Calu3 (cell line): Measurements from ENCODE around the gene APOL3. TPM values are rescaled to one million over a fixed set of nuclear protein-coding genes. Genes with fewer than 3 reads are reported as not detected.
"Not testable (repeated sequence)": the region's sequence is repeated elsewhere in the genome, so short reads cannot be mapped to it uniquely, and the experiment has no call there.

ENCODE experiments used
- BruUV-seq: library from RNA; stranded (reverse); fragments of 400-500 nt; replicated peaks from 2 replicates; lab custom pipeline; 2021; lab: Mats Ljungman, UMichigan
- CTCF ChIA-PET: fragments of 300-600 bp; sonication (Branson Sonifier 250); formaldehyde crosslinking; loops from one replicate; lab custom pipeline; 2022; ENCODE audit warnings: antibody characterized with exemption; lab: Charles Lee
- DNase-seq: peaks from one replicate; pipeline ENCODE4 v3.0.0; 2022
- H3K27ac Mint-ChIP-seq: one replicate; pipeline ENCODE4 v1.8.0; 2022; ENCODE audit warnings: mixed read lengths; ENCODE audit not compliant: unreplicated experiment
- H3K27me3 Mint-ChIP-seq: one replicate; pipeline ENCODE4 v1.8.0; 2022; ENCODE audit warnings: mixed read lengths; ENCODE audit not compliant: unreplicated experiment
- H3K36me3 Mint-ChIP-seq: one replicate; pipeline ENCODE4 v1.8.0; 2022; ENCODE audit warnings: mild to moderate bottlenecking, moderate library complexity, mixed read lengths; ENCODE audit not compliant: insufficient read depth, unreplicated experiment
- H3K4me1 Mint-ChIP-seq: one replicate; pipeline ENCODE4 v1.8.0; 2022; ENCODE audit warnings: mild to moderate bottlenecking, low read depth, mixed read lengths; ENCODE audit not compliant: unreplicated experiment
- H3K4me3 Mint-ChIP-seq: one replicate; pipeline ENCODE4 v1.8.0; 2022; ENCODE audit warnings: mild to moderate bottlenecking, low read depth, moderate library complexity, mixed read lengths; ENCODE audit not compliant: unreplicated experiment
- H3K9me3 Mint-ChIP-seq: one replicate; pipeline ENCODE4 v1.8.0; 2022; ENCODE audit warnings: low read depth, mixed read lengths; ENCODE audit not compliant: unreplicated experiment
- intact Hi-C: fragments of 100-400 bp; cut with micrococcal nuclease; formaldehyde crosslinking; loops from one replicate; pipeline ENCODE4 v1.10.0; 2022; ENCODE audit not compliant: unreplicated experiment
- total RNA-seq: library from RNA; stranded (reverse); gene quantifications from 2 replicates; pipeline ENCODE4 v1.2.3, GENCODE V29; 2022
- TF ChIP-seq, protein P1 (sequence below): fragments of 200-600 bp; IDR thresholded peaks from one replicate; pipeline ENCODE4 v1.8.0; 2022; ENCODE audit warnings: antibody characterized with exemption; ENCODE audit not compliant: unreplicated experiment

APOL3 gene
- total RNA-seq, 1 experiment from 2014 or later: 7.7 TPM

GRCh38 chr22:36204001-36204631 is 43.6 kb upstream of the APOL3 start:
- H3K27me3 Mint-ChIP-seq: no peaks in the 10 kb centered on the region
- peaks cover 37% of the 10 kb centered on the region for H3K4me1 Mint-ChIP-seq
- DNase-seq: no peak
- H3K27ac Mint-ChIP-seq: no peak overlapping the region
- peaks cover 11% of the 10 kb centered on the region for H3K36me3 Mint-ChIP-seq
- intact Hi-C loops: no loop called here
- TF ChIP-seq, protein P1, sequence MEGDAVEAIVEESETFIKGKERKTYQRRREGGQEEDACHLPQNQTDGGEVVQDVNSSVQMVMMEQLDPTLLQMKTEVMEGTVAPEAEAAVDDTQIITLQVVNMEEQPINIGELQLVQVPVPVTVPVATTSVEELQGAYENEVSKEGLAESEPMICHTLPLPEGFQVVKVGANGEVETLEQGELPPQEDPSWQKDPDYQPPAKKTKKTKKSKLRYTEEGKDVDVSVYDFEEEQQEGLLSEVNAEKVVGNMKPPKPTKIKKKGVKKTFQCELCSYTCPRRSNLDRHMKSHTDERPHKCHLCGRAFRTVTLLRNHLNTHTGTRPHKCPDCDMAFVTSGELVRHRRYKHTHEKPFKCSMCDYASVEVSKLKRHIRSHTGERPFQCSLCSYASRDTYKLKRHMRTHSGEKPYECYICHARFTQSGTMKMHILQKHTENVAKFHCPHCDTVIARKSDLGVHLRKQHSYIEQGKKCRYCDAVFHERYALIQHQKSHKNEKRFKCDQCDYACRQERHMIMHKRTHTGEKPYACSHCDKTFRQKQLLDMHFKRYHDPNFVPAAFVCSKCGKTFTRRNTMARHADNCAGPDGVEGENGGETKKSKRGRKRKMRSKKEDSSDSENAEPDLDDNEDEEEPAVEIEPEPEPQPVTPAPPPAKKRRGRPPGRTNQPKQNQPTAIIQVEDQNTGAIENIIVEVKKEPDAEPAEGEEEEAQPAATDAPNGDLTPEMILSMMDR: no peak
- CTCF ChIA-PET: interaction anchor here (0.6 to 1.6 kb wide), 4 partner anchors 9 to 82 kb away, joined by 3 to 6 read pairs (median 3); partner anchors contain the start of gene APOL2
- no peaks in the 10 kb centered on the region for H3K9me3 Mint-ChIP-seq
- BruUV-seq: no TSS peak
- peak overlapping the region; percentile 48 for H3K4me3 Mint-ChIP-seq

- Mint-ChIP-seq H3K36me3 (peaks cover 11% of the 10 kb centered on the region), H3K4me1 (peaks cover 30% of the 10 kb centered on the region), H3K4me3 (peak overlapping the region; percentile 55), H3K27ac (peak overlapping the region; percentile 21)
- H3K9me3 Mint-ChIP-seq, H3K27me3 Mint-ChIP-seq, BruUV-seq, DNase-seq: not testable (repeated sequence)
- CTCF ChIA-PET: interaction anchor here (0.9 to 1.6 kb wide), 2 partner anchors 9 to 83 kb away, joined by 3 to 6 read pairs; no protein-coding TSS in a partner anchor
- intact Hi-C loops: loop anchor here (2.0 kb wide), 1 partner anchor 17 kb away; no protein-coding TSS in a partner anchor
These were observed 42.9 kb upstream of the APOL3 start for GRCh38 chr22:36203441-36203840.

DNA sequence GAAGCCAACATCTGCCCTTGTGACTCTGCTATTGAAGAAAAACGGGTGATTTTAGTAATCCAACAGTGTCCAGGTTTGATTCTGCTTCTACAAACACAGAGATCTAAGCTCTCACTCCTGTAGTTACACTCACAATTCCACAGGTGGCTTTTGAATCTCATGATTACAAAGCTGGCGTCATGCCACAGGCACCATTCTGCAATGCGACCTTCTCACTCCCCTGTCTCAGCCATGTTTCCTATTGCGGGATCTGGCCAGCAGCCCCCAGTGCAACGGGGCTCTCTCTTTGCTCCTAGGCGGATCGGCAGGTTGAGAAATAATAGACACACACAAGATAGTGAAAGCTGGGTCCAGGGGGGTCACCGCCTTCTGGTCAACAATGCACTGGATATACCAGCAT is 42.4 kb upstream of the APOL3 start:
- CTCF ChIA-PET: interaction anchor here (0.8 to 0.9 kb wide), 2 partner anchors 8 to 20 kb away, joined by 3 read pairs; no protein-coding TSS in a partner anchor
- Mint-ChIP-seq H3K4me3 (peak overlapping the region; percentile 55), H3K4me1 (peaks cover 28% of the 10 kb centered on the region), H3K27ac (peak overlapping the region; percentile 21), H3K36me3 (peaks cover 11% of the 10 kb centered on the region)
- not testable (repeated sequence) for H3K9me3 Mint-ChIP-seq, H3K27me3 Mint-ChIP-seq, BruUV-seq
- peak; percentile 52 for DNase-seq
- intact Hi-C loops: loop anchor here (2.0 kb wide), 1 partner anchor 18 kb away; no protein-coding TSS in a partner anchor

- Mint-ChIP-seq H3K36me3 (peaks cover 11% of the 10 kb centered on the region), H3K4me1 (peaks cover 28% of the 10 kb centered on the region), H3K27ac (no peak within 1 kb of the TSS), H3K9me3 (no peaks in the 10 kb centered on the region), H3K27me3 (no peaks in the 10 kb centered on the region), H3K4me3 (no peak within 1 kb of the TSS)
- TF ChIP-seq, protein P1: no peak
- BruUV-seq: no TSS peak
- CTCF ChIA-PET: interaction anchor here (0.8 to 1.3 kb wide), 3 partner anchors 21 to 53 kb away, joined by 3 to 4 read pairs (median 3); partner anchors contain the start of gene APOL1
- intact Hi-C loops: loop anchor here (2.0 kb wide), 1 partner anchor 19 kb away; no protein-coding TSS in a partner anchor
- no peak for DNase-seq
These were observed 41.2 kb upstream of the APOL3 start, which contains the start of gene APOL4 for GRCh38 chr22:36201630-36202319. TSS of gene APOL4 (minus strand) at chr22:36201809. CDS start at chr22:36201734, 75 bp downstream.

- BruUV-seq, H3K27me3 Mint-ChIP-seq, H3K4me3 Mint-ChIP-seq, intact Hi-C loops, H3K9me3 Mint-ChIP-seq, DNase-seq, H3K27ac Mint-ChIP-seq: not testable (repeated sequence)
- H3K36me3 Mint-ChIP-seq: peaks cover 11% of the 10 kb centered on the region
- CTCF ChIA-PET: interaction anchor here (1.3 kb wide), 1 partner anchor 54 kb away, joined by 4 read pairs; no protein-coding TSS in a partner anchor
- peaks cover 28% of the 10 kb centered on the region for H3K4me1 Mint-ChIP-seq
These were observed 40.5 kb upstream of the APOL3 start for GRCh38 chr22:36201025-36201424.
